Measurements from ENCODE around the gene APLNR.

The APLNR gene

GRCh38 chr11:57216463-57216862 is 20.6 kb downstream of the APLNR start:
- Histone ChIP-seq H3K27ac (ENCODE audit: low read depth, low read length) (no peak overlapping the region), H3K14ac (ENCODE audit: low read length) (no peak overlapping the region)

GRCh38 chr11:57214494-57214893 is 22.6 kb downstream of the APLNR start:
- H3K4me3 ChIP-seq (ENCODE audit: low read depth, low read length), result no peak overlapping the region
- no peak overlapping the region for H2BK5ac ChIP-seq (ENCODE audit: low read depth, low read length, poor library complexity)
- H3K9me3 ChIP-seq (ENCODE audit: insufficient read depth, low read depth, low read length), result no peaks in the 10 kb centered on the region
- H4K12ac ChIP-seq (ENCODE audit: low read depth, low read length), result no peak overlapping the region
- H3K79me2 ChIP-seq (ENCODE audit: control insufficient read depth, insufficient read depth, low read length, poor library complexity), result no peaks in the 10 kb centered on the region
- H2BK12ac ChIP-seq (ENCODE audit: low read length), result no peak overlapping the region
- no peak overlapping the region for H2AFZ ChIP-seq (ENCODE audit: insufficient read depth, low read length, poor library complexity)
- no peak overlapping the region for H3K14ac ChIP-seq (ENCODE audit: low read length)
- H4K8ac ChIP-seq (ENCODE audit: low read depth, low read length), result no peak overlapping the region
- H3K4ac ChIP-seq (ENCODE audit: low read depth, low read length), result no peak overlapping the region
- no peak overlapping the region for H3K27ac ChIP-seq (ENCODE audit: low read depth, low read length)
- DNase-seq, result peak; percentile 13 to 51
- H2AK5ac ChIP-seq (ENCODE audit: low read length), result no peak overlapping the region
- peak overlapping the region; percentile 3 for H4K91ac ChIP-seq (ENCODE audit: low read depth, low read length)
- no peak overlapping the region for H3K23ac ChIP-seq (ENCODE audit: low read length)
- H3K36me3 ChIP-seq (ENCODE audit: control insufficient read depth in 1 of 2, insufficient read depth in 2 of 2, low read length in 2 of 2), result no peaks in the 10 kb centered on the region
- no peak overlapping the region for H3K18ac ChIP-seq (ENCODE audit: low read length)
- no peak overlapping the region for H3K4me2 ChIP-seq (ENCODE audit: low read length)
- H3K27me3 ChIP-seq (ENCODE audit: insufficient read depth, low read length), result no peaks in the 10 kb centered on the region
- peaks cover 2% of the 10 kb centered on the region for H3K79me1 ChIP-seq (ENCODE audit: low read length)
- no CpG with 5 or more reads among the region's 3 CpGs for WGBS (ENCODE audit: extremely low coverage, insufficient coverage, insufficient read length)
- H2BK120ac ChIP-seq (ENCODE audit: insufficient read depth, low read length, poor library complexity), result peak overlapping the region; percentile 9
- H3K9ac ChIP-seq (ENCODE audit: low read length), result no peak overlapping the region
- peaks cover 5 to 15% of the 10 kb centered on the region in 2 experiments for H3K4me1 ChIP-seq (ENCODE audit: control insufficient read depth in 1 of 2, insufficient read depth in 2 of 2, low read length in 2 of 2)

More at GRCh38 chr11:57216463-57216862, 20.6 kb downstream of the APLNR start:
- WGBS (ENCODE audit: extremely low coverage, insufficient coverage, insufficient read length), result no CpG with 5 or more reads among the region's 4 CpGs
- Histone ChIP-seq H4K12ac (ENCODE audit: low read depth, low read length) (no peak overlapping the region), H3K9me3 (ENCODE audit: insufficient read depth, low read depth, low read length) (no peaks in the 10 kb centered on the region), H3K4me2 (ENCODE audit: low read length) (no peak overlapping the region), H2BK5ac (ENCODE audit: low read depth, low read length, poor library complexity) (no peak overlapping the region), H3K36me3 (ENCODE audit: control insufficient read depth in 1 of 2, insufficient read depth in 2 of 2, low read length in 2 of 2) (no peaks in the 10 kb centered on the region), H3K4me1 (ENCODE audit: control insufficient read depth in 1 of 2, insufficient read depth in 2 of 2, low read length in 2 of 2) (peaks cover 5 to 15% of the 10 kb centered on the region in 2 experiments), H2AFZ (ENCODE audit: insufficient read depth, low read length, poor library complexity) (no peak overlapping the region), H3K79me2 (ENCODE audit: control insufficient read depth, insufficient read depth, low read length, poor library complexity) (no peaks in the 10 kb centered on the region), H2AK5ac (ENCODE audit: low read length) (no peak overlapping the region), H3K23ac (ENCODE audit: low read length) (no peak overlapping the region), H3K18ac (ENCODE audit: low read length) (no peak overlapping the region), H2BK12ac (ENCODE audit: low read length) (no peak overlapping the region), H3K9ac (ENCODE audit: low read length) (no peak overlapping the region), H3K4me3 (ENCODE audit: low read depth, low read length) (no peak overlapping the region), H3K27me3 (ENCODE audit: insufficient read depth, low read length) (no peaks in the 10 kb centered on the region), H4K91ac (ENCODE audit: low read depth, low read length) (no peak overlapping the region), H2BK120ac (ENCODE audit: insufficient read depth, low read length, poor library complexity) (no peak overlapping the region), H4K8ac (ENCODE audit: low read depth, low read length) (no peak overlapping the region), H3K79me1 (ENCODE audit: low read length) (peaks cover 2% of the 10 kb centered on the region), H3K4ac (ENCODE audit: low read depth, low read length) (no peak overlapping the region)
- no peak for DNase-seq

DNA sequence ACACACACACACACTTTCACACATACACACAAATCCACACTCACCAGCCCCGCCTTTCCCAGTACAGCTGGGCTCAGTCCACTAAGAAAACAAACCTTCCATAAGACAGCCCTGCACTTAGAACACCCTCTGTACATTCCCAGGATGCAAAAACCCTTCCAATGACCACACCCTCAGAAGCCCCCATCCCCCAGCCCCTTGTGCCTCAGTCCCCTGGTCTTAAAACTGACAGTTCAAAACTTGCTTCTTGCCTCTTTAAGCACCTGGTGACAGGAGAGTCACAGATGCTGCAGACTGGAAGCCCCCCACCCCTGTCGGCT is 23.0 kb downstream of the APLNR start:
- Histone ChIP-seq H3K27me3 (ENCODE audit: insufficient read depth, low read length) (no peaks in the 10 kb centered on the region), H3K4me2 (ENCODE audit: low read length) (no peak overlapping the region), H4K91ac (ENCODE audit: low read depth, low read length) (peak overlapping the region; percentile 3), H2BK5ac (ENCODE audit: low read depth, low read length, poor library complexity) (no peak overlapping the region), H4K8ac (ENCODE audit: low read depth, low read length) (no peak overlapping the region), H3K36me3 (ENCODE audit: control insufficient read depth in 1 of 2, insufficient read depth in 2 of 2, low read length in 2 of 2) (no peaks in the 10 kb centered on the region), H2AFZ (ENCODE audit: insufficient read depth, low read length, poor library complexity) (no peak overlapping the region), H2AK5ac (ENCODE audit: low read length) (no peak overlapping the region), H3K23ac (ENCODE audit: low read length) (no peak overlapping the region), H2BK120ac (ENCODE audit: insufficient read depth, low read length, poor library complexity) (no peak overlapping the region), H3K79me2 (ENCODE audit: control insufficient read depth, insufficient read depth, low read length, poor library complexity) (no peaks in the 10 kb centered on the region), H3K4ac (ENCODE audit: low read depth, low read length) (no peak overlapping the region), H3K9me3 (ENCODE audit: insufficient read depth, low read depth, low read length) (no peaks in the 10 kb centered on the region), H3K27ac (ENCODE audit: low read depth, low read length) (no peak overlapping the region), H3K4me3 (ENCODE audit: low read depth, low read length) (no peak overlapping the region), H3K4me1 (ENCODE audit: control insufficient read depth in 1 of 2, insufficient read depth in 2 of 2, low read length in 2 of 2) (peaks cover 5 to 15% of the 10 kb centered on the region in 2 experiments), H3K18ac (ENCODE audit: low read length) (no peak overlapping the region), H3K79me1 (ENCODE audit: low read length) (peaks cover 2% of the 10 kb centered on the region), H3K9ac (ENCODE audit: low read length) (no peak overlapping the region), H4K12ac (ENCODE audit: low read depth, low read length) (no peak overlapping the region), H3K14ac (ENCODE audit: low read length) (no peak overlapping the region), H2BK12ac (ENCODE audit: low read length) (no peak overlapping the region)
- no CpG with 5 or more reads among the region's 2 CpGs for WGBS (ENCODE audit: extremely low coverage, insufficient coverage, insufficient read length)
- DNase-seq, result no peak

DNA sequence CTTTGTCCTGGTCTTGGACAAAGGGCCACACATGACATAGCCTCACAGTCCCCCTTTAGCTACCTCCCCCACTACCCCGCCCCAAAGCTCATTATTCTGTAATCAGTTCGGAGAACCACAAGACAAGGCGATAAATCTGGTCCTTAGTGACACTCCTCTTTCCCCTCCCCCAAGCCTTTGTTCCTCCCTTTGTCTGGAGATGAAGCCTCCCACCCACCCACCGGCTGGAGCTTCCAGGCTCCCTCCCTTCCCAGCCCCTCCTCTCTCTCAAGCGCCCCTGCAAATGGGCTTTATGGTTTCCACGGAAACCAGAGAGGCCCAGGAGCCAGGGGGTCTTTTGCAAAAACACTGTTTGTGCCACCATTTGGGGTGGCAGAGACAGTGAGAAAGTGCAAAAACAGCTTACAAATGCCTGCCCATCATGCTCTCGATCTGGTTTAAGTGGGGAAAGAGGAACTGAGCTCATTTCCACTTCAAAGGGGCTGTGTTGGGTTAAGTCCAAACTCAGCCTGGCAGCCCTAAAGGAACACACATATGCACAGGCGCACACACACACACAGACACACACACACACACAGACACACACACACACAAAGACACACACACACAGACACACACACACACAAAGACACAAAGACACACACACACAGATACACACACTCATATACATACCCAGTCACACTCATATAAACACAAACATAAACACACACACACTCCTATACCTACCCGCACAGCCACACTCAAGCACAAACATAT is 23.5 kb downstream of the APLNR start:
- Histone ChIP-seq H3K79me1 (ENCODE audit: low read length) (peaks cover 2% of the 10 kb centered on the region), H2BK5ac (ENCODE audit: low read depth, low read length, poor library complexity) (no peak overlapping the region), H3K4ac (ENCODE audit: low read depth, low read length) (no peak overlapping the region), H3K9ac (ENCODE audit: low read length) (no peak overlapping the region), H3K79me2 (ENCODE audit: control insufficient read depth, insufficient read depth, low read length, poor library complexity) (no peaks in the 10 kb centered on the region), H4K8ac (ENCODE audit: low read depth, low read length) (no peak overlapping the region), H3K4me1 (ENCODE audit: control insufficient read depth in 1 of 2, insufficient read depth in 2 of 2, low read length in 2 of 2) (peaks cover 5 to 15% of the 10 kb centered on the region in 2 experiments), H3K36me3 (ENCODE audit: control insufficient read depth in 1 of 2, insufficient read depth in 2 of 2, low read length in 2 of 2) (no peaks in the 10 kb centered on the region), H2AFZ (ENCODE audit: insufficient read depth, low read length, poor library complexity) (peak overlapping the region; percentile 14), H2AK5ac (ENCODE audit: low read length) (no peak overlapping the region), H2BK120ac (ENCODE audit: insufficient read depth, low read length, poor library complexity) (no peak overlapping the region), H2BK12ac (ENCODE audit: low read length) (no peak overlapping the region), H3K27ac (ENCODE audit: low read depth, low read length) (no peak overlapping the region), H4K91ac (ENCODE audit: low read depth, low read length) (peak overlapping the region; percentile 3), H4K12ac (ENCODE audit: low read depth, low read length) (no peak overlapping the region), H3K14ac (ENCODE audit: low read length) (no peak overlapping the region), H3K4me2 (ENCODE audit: low read length) (no peak overlapping the region), H3K9me3 (ENCODE audit: insufficient read depth, low read depth, low read length) (no peaks in the 10 kb centered on the region), H3K18ac (ENCODE audit: low read length) (no peak overlapping the region), H3K4me3 (ENCODE audit: low read depth, low read length) (no peak overlapping the region), H3K23ac (ENCODE audit: low read length) (no peak overlapping the region), H3K27me3 (ENCODE audit: insufficient read depth, low read length) (no peaks in the 10 kb centered on the region)
- 100% methylated on average over 1 of the region's 9 CpGs for WGBS (ENCODE audit: extremely low coverage, insufficient coverage, insufficient read length)
- no peak for DNase-seq

Measured in trophoblast cell (in vitro differentiated cells and primary cell).